Mucosa of rectum (tissue), 2 donors: ENCODE measurements around the gene RAB3GAP1.

Experiments used
- H3K27ac ChIP-seq, 2 donors: one replicate each; pipeline ENCODE4 v1.7.0; 2013; ENCODE audit warnings: inconsistent platforms in 2 of 2, low read depth in 2 of 2, low read length in 2 of 2
- H3K27me3 ChIP-seq, 2 donors: one replicate each; pipeline ENCODE4 v1.7.0; 2013; ENCODE audit warnings: low read length in 2 of 2; ENCODE audit not compliant: control insufficient read depth in 2 of 2, insufficient read depth in 2 of 2
- H3K36me3 ChIP-seq, 2 donors: one replicate each; pipeline ENCODE4 v1.7.0; 2013; ENCODE audit warnings: low read length in 2 of 2; ENCODE audit not compliant: control insufficient read depth in 2 of 2, insufficient read depth in 2 of 2
- H3K4me1 ChIP-seq, 2 donors: one replicate each; pipeline ENCODE4 v1.7.0; 2013; ENCODE audit warnings: low read length in 2 of 2, mild to moderate bottlenecking in 1 of 2; ENCODE audit not compliant: control insufficient read depth in 2 of 2, insufficient read depth in 2 of 2
- H3K4me3 ChIP-seq, 2 donors: one replicate each; pipeline ENCODE4 v1.7.0; 2013; ENCODE audit warnings: low read length in 2 of 2
- H3K9ac ChIP-seq, 2 donors: one replicate each; pipeline ENCODE4 v1.7.0; 2013; ENCODE audit warnings: low read length in 2 of 2, low read depth in 1 of 2, mild to moderate bottlenecking in 1 of 2
- H3K9me3 ChIP-seq, 2 donors: one replicate each; pipeline ENCODE4 v1.7.0; 2013; ENCODE audit warnings: low read length in 2 of 2; ENCODE audit not compliant: control insufficient read depth in 2 of 2
- donor health status: healthy.
- donor health status: Normal muscosa, but diverticular disease.

The RAB3GAP1 gene

DNA sequence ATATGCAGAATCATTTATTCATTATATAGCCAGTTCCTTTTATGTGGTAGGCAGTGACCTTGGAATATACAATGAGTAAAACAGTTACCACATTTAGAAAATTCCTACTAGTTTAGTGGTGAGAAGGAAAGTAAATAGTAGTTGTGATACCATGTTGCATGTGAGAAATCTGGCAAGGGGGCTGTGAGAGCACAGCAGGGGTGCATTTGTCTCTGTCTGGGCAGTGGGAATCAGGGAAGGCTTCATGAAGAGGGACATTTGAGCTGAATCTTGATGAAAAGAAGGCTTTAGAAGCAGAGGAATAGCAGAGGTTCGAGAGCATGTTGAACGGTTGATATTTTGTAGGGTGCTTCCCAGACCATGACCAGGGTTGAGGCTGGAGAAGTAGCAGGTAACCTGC is 78.7 kb downstream of the RAB3GAP1 start:
- H3K27me3 ChIP-seq, result no peaks in the 10 kb centered on the region
- H3K36me3 ChIP-seq, result peaks cover 46 to 57% of the 10 kb centered on the region in 2 donors
- H3K9ac ChIP-seq, result no peak overlapping the region
- no peak overlapping the region for H3K27ac ChIP-seq
- no peak overlapping the region for H3K4me3 ChIP-seq
- no peaks in the 10 kb centered on the region for H3K4me1 ChIP-seq
- no peaks in the 10 kb centered on the region for H3K9me3 ChIP-seq

DNA sequence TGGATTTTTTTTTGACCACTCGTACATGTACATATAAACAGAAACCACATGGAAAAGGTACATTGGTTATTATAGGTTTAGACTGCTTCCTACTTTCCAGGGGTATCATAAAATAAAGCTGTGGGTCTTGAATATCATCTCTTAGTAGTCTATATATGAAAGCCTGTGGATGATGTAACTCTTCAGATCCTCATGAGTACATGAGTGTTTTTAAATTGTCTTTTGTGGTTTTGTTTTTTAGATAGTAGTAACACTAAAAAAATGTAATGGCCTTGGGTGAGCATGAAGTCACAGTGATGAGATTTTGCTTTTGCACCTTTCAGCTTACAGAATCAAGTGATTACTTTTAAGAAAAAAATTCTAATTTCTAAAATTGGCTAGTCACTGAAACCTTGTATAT is 80.2 kb downstream of the RAB3GAP1 start:
- H3K36me3 ChIP-seq, result peaks cover 50 to 61% of the 10 kb centered on the region in 2 donors

DNA sequence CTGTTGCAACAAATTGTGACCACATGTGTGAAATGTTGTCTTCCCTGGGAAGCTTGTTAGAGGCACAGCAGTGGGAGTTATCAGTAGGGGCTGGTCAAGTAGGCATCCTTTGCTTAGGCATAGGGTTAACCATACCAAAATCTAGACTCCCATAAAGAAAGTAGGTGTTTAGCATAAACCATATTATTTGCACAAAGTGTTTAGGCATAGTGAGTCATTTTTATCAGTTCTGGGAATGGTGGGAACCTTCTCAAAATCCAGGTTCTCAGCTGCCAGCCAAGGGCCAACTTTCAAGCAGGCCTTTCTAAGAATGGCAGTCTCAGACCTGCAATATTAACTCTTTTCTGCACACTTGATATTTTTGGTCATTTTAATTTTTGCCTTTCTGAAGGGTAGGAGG is 88.5 kb downstream of the RAB3GAP1 start:
- H3K4me1 ChIP-seq, result no peaks in the 10 kb centered on the region
- H3K9ac ChIP-seq, result no peak overlapping the region
- no peak overlapping the region for H3K27ac ChIP-seq
- H3K4me3 ChIP-seq, result no peak overlapping the region
- H3K36me3 ChIP-seq, result peaks cover 19 to 27% of the 10 kb centered on the region in 2 donors
- peaks cover 0 to 6% of the 10 kb centered on the region in 2 donors for H3K9me3 ChIP-seq
- no peaks in the 10 kb centered on the region for H3K27me3 ChIP-seq

More for the DNA sequence above, 80.2 kb downstream of the RAB3GAP1 start:
- H3K27me3 ChIP-seq, result no peaks in the 10 kb centered on the region
- H3K27ac ChIP-seq, result no peak overlapping the region
- no peak overlapping the region for H3K4me3 ChIP-seq
- no peak overlapping the region for H3K9ac ChIP-seq
- H3K9me3 ChIP-seq, result no peaks in the 10 kb centered on the region
- H3K4me1 ChIP-seq, result no peaks in the 10 kb centered on the region

DNA sequence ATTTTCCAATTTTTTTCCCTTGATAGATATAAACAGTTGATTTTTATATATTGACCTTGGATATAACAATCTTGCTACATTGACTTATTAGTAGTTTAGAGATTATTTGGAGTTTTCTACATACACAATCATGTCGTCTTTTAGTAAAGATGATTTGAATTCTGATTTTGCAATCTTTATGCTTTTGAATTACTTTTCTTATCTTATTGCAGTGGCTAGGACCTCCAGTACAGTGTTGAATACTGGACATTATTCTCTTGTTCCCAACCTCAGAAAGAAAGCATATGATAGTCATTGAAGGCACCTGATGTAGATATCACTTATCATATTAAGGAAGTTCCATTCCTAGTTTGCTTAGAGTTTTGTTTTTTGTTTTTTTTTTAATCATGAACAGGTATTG is 90.2 kb downstream of the RAB3GAP1 start:
- Histone ChIP-seq H3K4me1 (no peaks in the 10 kb centered on the region), H3K9me3 (peaks cover 0 to 6% of the 10 kb centered on the region in 2 donors), H3K4me3 (no peak overlapping the region), H3K9ac (no peak overlapping the region), H3K36me3 (peaks cover 9 to 17% of the 10 kb centered on the region in 2 donors), H3K27me3 (no peaks in the 10 kb centered on the region), H3K27ac (no peak overlapping the region)

- no peaks in the 10 kb centered on the region for H3K27me3 ChIP-seq
- no peak overlapping the region for H3K9ac ChIP-seq
- H3K4me1 ChIP-seq, result no peaks in the 10 kb centered on the region
- H3K27ac ChIP-seq, result no peak overlapping the region
- H3K4me3 ChIP-seq, result no peak overlapping the region
- peaks cover 0 to 6% of the 10 kb centered on the region in 2 donors for H3K9me3 ChIP-seq
- H3K36me3 ChIP-seq, result peaks cover 9 to 17% of the 10 kb centered on the region in 2 donors
Observed at GRCh38 chr2:135144343-135144742, 92.3 kb downstream of the RAB3GAP1 start.

DNA sequence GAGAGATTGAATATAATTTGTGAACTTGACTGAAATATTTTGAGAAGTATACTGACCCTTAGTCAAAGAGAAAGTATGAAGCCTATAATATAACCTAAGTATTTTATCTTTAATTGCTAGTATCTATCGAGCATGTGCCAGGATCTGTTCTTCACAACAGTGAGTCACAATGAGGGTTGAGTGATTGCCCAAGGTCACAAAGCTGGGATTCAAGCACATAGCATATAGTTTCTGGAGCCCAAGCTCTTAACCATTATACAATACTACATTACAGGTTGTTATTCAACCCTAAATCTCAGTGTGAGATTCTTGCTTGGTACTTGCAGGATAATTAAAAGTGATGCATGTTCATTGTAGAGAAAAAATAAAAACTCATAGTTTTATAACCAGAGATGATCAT is 97.2 kb downstream of the RAB3GAP1 start:
- Histone ChIP-seq H3K27me3 (no peaks in the 10 kb centered on the region), H3K27ac (no peak overlapping the region), H3K9me3 (no peaks in the 10 kb centered on the region), H3K4me3 (no peak overlapping the region), H3K9ac (no peak overlapping the region), H3K36me3 (peaks cover 26 to 38% of the 10 kb centered on the region in 2 donors), H3K4me1 (no peaks in the 10 kb centered on the region)

GRCh38 chr2:135150725-135151124 is 98.6 kb downstream of the RAB3GAP1 start:
- Histone ChIP-seq H3K36me3 (peaks cover 38 to 43% of the 10 kb centered on the region in 2 donors), H3K4me3 (no peak overlapping the region), H3K9ac (no peak overlapping the region), H3K27ac (no peak overlapping the region), H3K27me3 (no peaks in the 10 kb centered on the region), H3K4me1 (no peaks in the 10 kb centered on the region), H3K9me3 (no peaks in the 10 kb centered on the region)

GRCh38 chr2:135151615-135152014 is 99.5 kb downstream of the RAB3GAP1 start:
- H3K27me3 ChIP-seq, result no peaks in the 10 kb centered on the region
- no peak overlapping the region for H3K4me3 ChIP-seq
- H3K27ac ChIP-seq, result no peak overlapping the region
- peaks cover 42 to 45% of the 10 kb centered on the region in 2 donors for H3K36me3 ChIP-seq
- no peak overlapping the region for H3K9ac ChIP-seq
- no peaks in the 10 kb centered on the region for H3K9me3 ChIP-seq
- H3K4me1 ChIP-seq, result no peaks in the 10 kb centered on the region

DNA sequence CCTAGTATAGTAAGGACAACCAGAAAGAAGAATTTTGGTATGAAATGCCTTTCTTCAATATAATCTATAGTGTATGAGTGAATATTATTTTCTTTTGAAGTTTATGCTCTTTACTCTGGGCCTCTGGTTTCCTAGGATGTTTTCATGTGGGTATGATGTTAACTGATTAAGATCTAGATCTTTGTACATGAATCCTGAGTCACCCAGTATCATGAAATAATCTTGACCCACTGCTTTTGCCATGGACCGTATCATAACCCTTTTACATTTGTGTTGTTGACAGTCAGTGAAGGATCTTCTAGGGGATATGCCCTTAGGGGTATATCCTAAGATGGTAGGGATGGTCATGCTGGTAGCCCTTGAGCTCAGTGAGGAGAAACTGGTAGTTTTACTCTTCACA is 100.3 kb downstream of the RAB3GAP1 start:
- H3K9me3 ChIP-seq, result no peaks in the 10 kb centered on the region
- no peak overlapping the region for H3K9ac ChIP-seq
- no peaks in the 10 kb centered on the region for H3K27me3 ChIP-seq
- H3K4me3 ChIP-seq, result no peak overlapping the region
- H3K4me1 ChIP-seq, result no peaks in the 10 kb centered on the region
- no peak overlapping the region for H3K27ac ChIP-seq
- peaks cover 49 to 51% of the 10 kb centered on the region in 2 donors for H3K36me3 ChIP-seq

DNA sequence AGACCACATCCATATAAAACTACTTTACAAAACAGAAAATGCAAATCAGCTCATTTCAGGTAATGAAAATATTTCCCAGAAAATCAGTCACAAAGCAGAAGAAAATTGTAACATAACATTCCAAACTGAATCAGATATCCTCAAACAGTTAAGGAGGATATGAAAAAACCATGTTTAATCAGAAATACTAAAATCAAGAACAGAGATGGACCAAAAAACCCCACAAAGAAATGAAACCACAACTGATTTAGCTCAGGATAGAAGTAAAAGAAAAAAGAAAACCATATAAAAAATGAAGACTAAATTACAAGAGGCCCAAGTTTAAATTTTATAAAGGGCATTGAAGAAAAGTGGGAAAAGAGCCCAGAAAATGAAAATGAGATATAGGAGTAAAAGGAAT is 102.9 kb downstream of the RAB3GAP1 start:
- H3K36me3 ChIP-seq, result peaks cover 66 to 73% of the 10 kb centered on the region in 2 donors
- no peaks in the 10 kb centered on the region for H3K4me1 ChIP-seq
- H3K9me3 ChIP-seq, result no peaks in the 10 kb centered on the region
- no peak overlapping the region for H3K4me3 ChIP-seq
- H3K27ac ChIP-seq, result no peak overlapping the region
- no peak overlapping the region for H3K9ac ChIP-seq
- H3K27me3 ChIP-seq, result no peaks in the 10 kb centered on the region

DNA sequence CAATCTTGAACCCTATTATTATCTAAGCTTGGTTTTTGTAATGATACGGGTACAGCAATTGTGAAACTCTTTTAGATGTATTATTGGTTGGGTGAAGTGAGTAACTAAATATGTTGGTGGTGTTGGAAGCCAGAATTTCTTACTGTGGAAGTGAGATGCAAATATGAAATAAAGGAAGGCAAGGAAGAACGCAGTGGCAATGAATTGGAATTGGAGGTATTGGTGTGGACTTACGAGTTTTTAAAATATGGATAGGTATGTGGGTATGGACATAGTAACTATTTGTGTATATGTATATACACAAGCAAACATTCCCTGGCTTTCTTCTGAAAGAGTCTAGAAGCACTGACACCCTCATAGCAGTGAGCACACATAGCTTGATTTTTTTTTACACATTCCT is 105.8 kb downstream of the RAB3GAP1 start:
- H3K36me3 ChIP-seq, result peaks cover 48 to 57% of the 10 kb centered on the region in 2 donors
- no peaks in the 10 kb centered on the region for H3K27me3 ChIP-seq
- no peak overlapping the region for H3K27ac ChIP-seq
- no peak overlapping the region for H3K4me3 ChIP-seq
- no peaks in the 10 kb centered on the region for H3K9me3 ChIP-seq
- H3K9ac ChIP-seq, result no peak overlapping the region
- H3K4me1 ChIP-seq, result no peaks in the 10 kb centered on the region
